Retinal pigment epithelial cell (primary cell): ENCODE data around the gene AGK.

ENCODE experiments used
- DNase-seq: peaks from one replicate; pipeline ENCODE4 v3.0.0-alpha.2; 2010; ENCODE audit warnings: low read depth
- H3K4me3 ChIP-seq: 2 replicates; pipeline ENCODE4 v1.5.1; 2011; ENCODE audit warnings: mild to moderate bottlenecking, low read length, control low read depth, moderate library complexity
- TF ChIP-seq, protein P1 (sequence below): conservative IDR thresholded peaks from 2 replicates; pipeline ENCODE4 v1.5.1; 2011; ENCODE audit warnings: low read depth, low read length, control low read depth, inconsistent platforms

The AGK gene

DNA sequence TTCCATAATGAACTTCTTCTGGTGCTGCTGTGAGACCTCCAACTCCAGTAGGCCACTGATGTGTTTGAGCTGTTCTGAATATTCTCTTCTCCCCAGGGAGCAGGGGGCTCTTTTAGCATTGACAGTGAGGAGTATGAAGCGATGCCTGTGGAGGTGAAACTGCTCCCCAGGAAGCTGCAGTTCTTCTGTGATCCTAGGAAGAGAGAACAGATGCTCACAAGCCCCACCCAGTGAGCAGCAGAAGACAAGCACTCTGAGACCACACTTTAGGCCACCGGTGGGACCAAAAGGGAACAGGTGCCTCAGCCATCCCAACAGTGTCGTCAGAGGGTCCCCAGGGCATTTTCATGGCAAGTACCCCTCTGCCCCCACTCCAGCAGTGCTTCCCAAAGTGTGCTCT is 101.5 kb downstream of the AGK start:
- TF ChIP-seq, protein P1, sequence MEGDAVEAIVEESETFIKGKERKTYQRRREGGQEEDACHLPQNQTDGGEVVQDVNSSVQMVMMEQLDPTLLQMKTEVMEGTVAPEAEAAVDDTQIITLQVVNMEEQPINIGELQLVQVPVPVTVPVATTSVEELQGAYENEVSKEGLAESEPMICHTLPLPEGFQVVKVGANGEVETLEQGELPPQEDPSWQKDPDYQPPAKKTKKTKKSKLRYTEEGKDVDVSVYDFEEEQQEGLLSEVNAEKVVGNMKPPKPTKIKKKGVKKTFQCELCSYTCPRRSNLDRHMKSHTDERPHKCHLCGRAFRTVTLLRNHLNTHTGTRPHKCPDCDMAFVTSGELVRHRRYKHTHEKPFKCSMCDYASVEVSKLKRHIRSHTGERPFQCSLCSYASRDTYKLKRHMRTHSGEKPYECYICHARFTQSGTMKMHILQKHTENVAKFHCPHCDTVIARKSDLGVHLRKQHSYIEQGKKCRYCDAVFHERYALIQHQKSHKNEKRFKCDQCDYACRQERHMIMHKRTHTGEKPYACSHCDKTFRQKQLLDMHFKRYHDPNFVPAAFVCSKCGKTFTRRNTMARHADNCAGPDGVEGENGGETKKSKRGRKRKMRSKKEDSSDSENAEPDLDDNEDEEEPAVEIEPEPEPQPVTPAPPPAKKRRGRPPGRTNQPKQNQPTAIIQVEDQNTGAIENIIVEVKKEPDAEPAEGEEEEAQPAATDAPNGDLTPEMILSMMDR, result no peak
- DNase-seq, result no peak
- H3K4me3 ChIP-seq, result no peak overlapping the region

DNA sequence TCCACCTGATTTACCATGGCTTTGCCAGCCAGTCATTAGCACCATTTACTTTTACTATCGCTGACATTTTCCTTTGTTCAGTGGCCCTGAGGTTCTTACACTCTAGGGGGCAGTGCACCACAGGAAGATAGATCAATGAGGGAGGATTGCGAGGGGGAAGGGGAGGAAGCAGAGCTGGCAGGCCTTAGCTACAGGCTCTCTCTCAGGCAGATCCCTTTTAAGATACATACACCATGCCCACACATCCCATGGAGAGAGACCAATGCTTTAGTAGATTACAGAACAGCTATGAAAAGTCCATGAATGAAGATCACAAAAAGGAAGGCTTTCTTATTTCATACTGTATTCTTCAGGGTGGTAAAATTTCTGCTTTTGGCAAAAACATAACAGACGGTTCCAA is 103.3 kb downstream of the AGK start:
- no peak overlapping the region for H3K4me3 ChIP-seq
- peak; percentile 48 for DNase-seq
- TF ChIP-seq, protein P1, result peak; percentile 89

DNA sequence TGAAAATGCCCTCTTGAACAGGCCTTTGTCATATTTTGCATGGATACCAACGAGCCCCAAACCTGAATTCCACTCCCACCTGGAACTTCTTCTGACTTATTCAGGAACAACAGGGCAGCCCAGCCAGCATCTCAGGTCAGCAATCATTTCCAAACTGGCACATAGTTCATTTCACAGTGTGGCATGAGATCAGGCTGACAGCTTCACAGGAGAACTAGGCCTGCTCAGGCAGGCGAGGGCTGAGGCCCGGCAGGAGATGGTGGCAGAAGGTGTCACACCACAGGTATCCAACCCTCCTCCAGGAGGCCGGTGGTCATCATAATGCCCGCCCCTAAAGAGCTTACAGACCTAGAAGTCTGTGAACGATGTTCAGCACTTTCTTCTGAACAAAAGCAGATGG is 108.3 kb downstream of the AGK start:
- no peak overlapping the region for H3K4me3 ChIP-seq
- TF ChIP-seq, protein P1, result no peak
- no peak for DNase-seq

DNA sequence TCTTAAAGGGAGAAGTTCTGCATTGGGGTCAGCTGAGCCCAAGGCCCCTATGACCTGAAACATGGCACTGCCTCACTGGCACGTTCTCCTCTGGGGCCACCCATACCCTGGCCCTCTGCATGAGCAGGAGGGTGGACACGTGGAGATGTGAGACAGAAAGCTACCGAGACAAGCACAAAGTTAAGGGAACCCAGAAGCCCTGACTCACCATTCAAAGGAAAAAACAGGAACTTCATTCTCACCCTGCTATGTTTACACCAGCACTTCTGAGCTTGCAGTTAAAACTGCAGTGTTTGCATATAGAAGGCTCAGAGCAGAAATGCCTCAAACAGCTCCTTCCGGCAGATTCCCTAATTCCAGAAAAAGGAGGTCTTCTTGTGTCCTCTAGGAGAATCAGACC is 109.0 kb downstream of the AGK start:
- DNase-seq, result no peak
- no peak overlapping the region for H3K4me3 ChIP-seq
- TF ChIP-seq, protein P1, result no peak

DNA sequence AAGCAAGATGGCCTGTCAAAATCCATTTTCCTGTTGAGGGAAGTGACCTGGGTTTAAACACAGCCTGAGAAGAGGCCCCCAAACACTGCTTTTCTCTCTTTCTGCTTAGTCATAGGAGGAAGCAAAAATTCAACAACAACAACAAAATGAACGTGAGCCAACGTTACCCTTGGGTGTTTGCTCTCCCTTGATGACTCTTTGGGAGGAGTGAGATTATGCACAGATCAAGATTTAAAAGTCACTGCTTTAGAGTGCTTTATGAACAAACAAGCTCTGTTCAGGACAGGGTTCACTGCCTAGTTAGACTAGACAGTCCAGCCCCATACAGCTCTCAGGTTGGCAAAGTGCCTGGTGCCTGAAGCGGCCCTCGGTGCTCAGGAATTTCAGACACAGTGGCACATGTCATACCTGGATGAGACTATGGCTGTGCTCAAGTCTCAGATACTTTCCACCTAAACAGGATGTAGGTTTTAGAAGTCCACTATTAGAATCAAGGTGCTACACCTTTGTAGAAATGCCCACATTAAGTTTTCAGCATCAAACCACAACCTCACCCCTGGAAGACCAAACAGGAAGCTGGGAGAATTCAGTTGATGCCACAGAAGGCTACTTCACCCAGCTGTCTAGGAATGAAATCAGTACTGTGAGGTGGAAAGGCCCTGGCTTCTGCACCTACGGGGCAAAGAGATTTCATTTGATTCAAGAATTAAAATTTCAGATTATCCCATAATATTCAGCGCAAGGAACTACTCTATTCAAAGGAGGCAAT is 112.1 kb downstream of the AGK start:
- no peak for DNase-seq
- TF ChIP-seq, protein P1, result no peak
- H3K4me3 ChIP-seq, result no peak overlapping the region

DNA sequence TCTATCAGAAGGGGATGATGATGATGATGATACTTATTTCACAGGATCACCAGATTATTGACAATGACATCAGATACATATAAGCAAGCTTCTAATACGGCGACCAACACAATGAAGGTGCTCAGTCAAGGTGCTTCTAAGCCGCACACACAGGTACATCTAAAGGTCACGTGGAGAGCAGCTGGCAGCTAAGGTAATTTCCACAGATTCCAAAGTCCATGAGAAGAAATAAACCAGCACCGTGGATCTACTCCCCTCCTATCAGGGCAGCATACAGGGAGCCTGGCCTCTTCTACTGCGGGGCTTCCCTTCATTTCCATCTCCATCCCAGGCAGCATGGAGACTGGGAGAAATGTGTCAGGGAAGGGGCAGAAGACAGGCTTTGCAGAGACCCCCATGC is 113.2 kb downstream of the AGK start:
- no peak for DNase-seq
- TF ChIP-seq, protein P1, result no peak
- no peak overlapping the region for H3K4me3 ChIP-seq
